Skeletal muscle satellite cell (primary cell): Measurements from ENCODE around the gene NCAM1.

ENCODE experiments used
- H3K27me3 ChIP-seq: 2 replicates; pipeline ENCODE4 v1.7.0; 2013; ENCODE audit warnings: low read length; ENCODE audit not compliant: control insufficient read depth, insufficient read depth
- H3K36me3 ChIP-seq: 2 replicates; pipeline ENCODE4 v1.7.0; 2013; ENCODE audit warnings: mild to moderate bottlenecking, control low read depth, low read length; ENCODE audit not compliant: insufficient read depth
- H3K4me1 ChIP-seq: 2 replicates; pipeline ENCODE4 v1.7.0; 2013; ENCODE audit warnings: low read length; ENCODE audit not compliant: control insufficient read depth, insufficient read depth
- H3K4me2 ChIP-seq: 2 replicates; pipeline ENCODE4 v1.7.0; 2013; ENCODE audit warnings: mild to moderate bottlenecking, low read length
- H3K4me3 ChIP-seq: 2 replicates; pipeline ENCODE4 v1.7.0; 2013; ENCODE audit warnings: low read length
- H3K9ac ChIP-seq: 2 replicates; pipeline ENCODE4 v1.7.0; 2013; ENCODE audit warnings: mild to moderate bottlenecking, low read depth, low read length, moderate library complexity
- H3K9me3 ChIP-seq: replicated peaks from 2 replicates; pipeline ENCODE4 v1.7.0; 2013; ENCODE audit warnings: mild to moderate bottlenecking, control low read depth, low read length

Gene NCAM1

DNA sequence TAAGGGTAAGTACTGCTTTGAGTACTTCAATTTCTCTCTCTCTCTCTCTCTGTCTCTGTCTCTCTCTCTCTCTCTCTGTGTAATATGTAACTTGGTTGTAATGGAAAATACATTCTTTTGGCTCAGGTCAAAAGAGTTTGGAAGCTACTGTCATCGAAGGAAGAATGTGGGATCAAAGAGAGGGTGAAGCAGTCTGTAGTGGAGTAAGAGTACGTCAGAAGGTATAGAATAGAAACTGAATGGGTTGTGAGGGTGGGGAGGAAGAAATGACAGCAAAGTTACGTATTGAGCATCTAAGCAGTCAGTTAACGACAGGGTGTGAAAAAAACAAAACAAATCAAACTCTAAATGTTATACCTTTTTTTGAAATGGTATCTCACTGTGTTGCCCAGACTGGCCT, 10.0 kb downstream of the NCAM1 start:
- Histone ChIP-seq H3K36me3 (no peaks in the 10 kb centered on the region), H3K4me1 (peaks cover 11% of the 10 kb centered on the region), H3K9me3 (no peaks in the 10 kb centered on the region), H3K9ac (no peak overlapping the region), H3K4me2 (no peak overlapping the region), H3K27me3 (no peaks in the 10 kb centered on the region), H3K4me3 (no peak overlapping the region)

- peaks cover 11% of the 10 kb centered on the region for H3K4me1 ChIP-seq
- no peak overlapping the region for H3K4me2 ChIP-seq
- H3K4me3 ChIP-seq: no peak overlapping the region
- no peak overlapping the region for H3K9ac ChIP-seq
- no peaks in the 10 kb centered on the region for H3K9me3 ChIP-seq
- no peaks in the 10 kb centered on the region for H3K27me3 ChIP-seq
- no peaks in the 10 kb centered on the region for H3K36me3 ChIP-seq
Observed at GRCh38 chr11:112971827-112972226, 10.6 kb downstream of the NCAM1 start.

GRCh38 chr11:112972399-112973145, 11.4 kb downstream of the NCAM1 start:
- Histone ChIP-seq H3K9ac (no peak overlapping the region), H3K9me3 (no peaks in the 10 kb centered on the region), H3K36me3 (no peaks in the 10 kb centered on the region), H3K4me3 (no peak overlapping the region), H3K27me3 (no peaks in the 10 kb centered on the region), H3K4me2 (no peak overlapping the region), H3K4me1 (peaks cover 11% of the 10 kb centered on the region)

GRCh38 chr11:112975051-112975450, 13.8 kb downstream of the NCAM1 start:
- Histone ChIP-seq H3K27me3 (no peaks in the 10 kb centered on the region), H3K4me2 (no peak overlapping the region), H3K4me1 (peaks cover 8% of the 10 kb centered on the region), H3K36me3 (no peaks in the 10 kb centered on the region), H3K4me3 (no peak overlapping the region), H3K9me3 (no peaks in the 10 kb centered on the region), H3K9ac (no peak overlapping the region)

- no peaks in the 10 kb centered on the region for H3K27me3 ChIP-seq
- H3K4me1 ChIP-seq: peaks cover 8% of the 10 kb centered on the region
- no peak overlapping the region for H3K4me2 ChIP-seq
- H3K9me3 ChIP-seq: no peaks in the 10 kb centered on the region
- H3K4me3 ChIP-seq: no peak overlapping the region
- no peak overlapping the region for H3K9ac ChIP-seq
- H3K36me3 ChIP-seq: no peaks in the 10 kb centered on the region
Observed at GRCh38 chr11:112975493-112975892, 14.3 kb downstream of the NCAM1 start.

DNA sequence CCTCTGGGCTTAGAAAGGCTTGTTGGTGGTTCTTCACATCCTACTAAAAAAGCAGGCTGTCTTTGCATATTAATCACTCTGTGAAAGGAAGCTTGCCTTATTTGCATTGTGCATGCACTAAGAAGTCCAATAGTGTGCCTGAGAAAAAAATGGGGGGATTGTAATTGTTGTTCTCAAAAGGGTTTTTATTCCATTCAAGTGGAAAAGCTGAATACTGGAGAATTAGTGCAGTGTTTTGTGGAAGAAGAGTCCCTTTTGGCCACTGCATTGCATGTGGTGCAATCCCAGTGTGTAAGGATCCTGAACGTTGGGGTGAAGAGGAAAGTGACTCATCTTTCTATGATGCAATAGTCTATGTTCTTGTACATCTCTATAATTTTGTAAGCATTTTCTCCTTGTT, 16.5 kb downstream of the NCAM1 start:
- Histone ChIP-seq H3K4me1 (peaks cover 8% of the 10 kb centered on the region), H3K9me3 (no peaks in the 10 kb centered on the region), H3K27me3 (no peaks in the 10 kb centered on the region), H3K4me2 (peak overlapping the region; percentile 47), H3K4me3 (no peak overlapping the region), H3K36me3 (no peaks in the 10 kb centered on the region), H3K9ac (no peak overlapping the region)

GRCh38 chr11:112983887-112984286, 22.7 kb downstream of the NCAM1 start:
- Histone ChIP-seq H3K27me3 (no peaks in the 10 kb centered on the region), H3K36me3 (no peaks in the 10 kb centered on the region), H3K4me2 (no peak overlapping the region), H3K9me3 (no peaks in the 10 kb centered on the region), H3K9ac (no peak overlapping the region), H3K4me1 (no peaks in the 10 kb centered on the region), H3K4me3 (no peak overlapping the region)

DNA sequence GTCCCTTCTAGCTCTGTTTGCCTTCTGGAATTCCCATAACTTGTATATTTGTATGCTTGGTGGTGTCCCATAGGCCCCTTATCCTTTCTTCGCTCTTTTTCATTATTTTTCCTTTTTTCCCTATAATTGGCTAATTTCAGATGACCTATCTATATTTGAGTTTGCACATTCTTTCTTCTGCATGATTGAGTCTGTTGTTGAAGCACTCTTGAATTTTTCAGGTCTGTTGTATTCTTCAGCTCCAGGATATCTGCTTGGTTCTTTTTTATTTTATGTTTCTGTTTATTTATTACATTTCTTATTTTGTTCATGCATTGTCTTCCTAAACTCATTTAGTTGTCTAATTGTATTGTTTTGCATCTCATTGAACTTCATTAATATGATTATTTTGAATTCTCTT, 28.0 kb downstream of the NCAM1 start:
- no peaks in the 10 kb centered on the region for H3K9me3 ChIP-seq
- H3K27me3 ChIP-seq: no peaks in the 10 kb centered on the region
- no peaks in the 10 kb centered on the region for H3K4me1 ChIP-seq

GRCh38 chr11:112993808-112994207, 32.6 kb downstream of the NCAM1 start:
- H3K36me3 ChIP-seq: no peaks in the 10 kb centered on the region
- no peaks in the 10 kb centered on the region for H3K4me1 ChIP-seq
- no peak overlapping the region for H3K4me2 ChIP-seq
- no peaks in the 10 kb centered on the region for H3K27me3 ChIP-seq
- H3K9me3 ChIP-seq: no peaks in the 10 kb centered on the region
- no peak overlapping the region for H3K9ac ChIP-seq
- H3K4me3 ChIP-seq: no peak overlapping the region

More for the DNA sequence above, 28.0 kb downstream of the NCAM1 start:
- H3K36me3 ChIP-seq: no peaks in the 10 kb centered on the region
- no peak overlapping the region for H3K4me2 ChIP-seq
- no peak overlapping the region for H3K9ac ChIP-seq
- no peak overlapping the region for H3K4me3 ChIP-seq

DNA sequence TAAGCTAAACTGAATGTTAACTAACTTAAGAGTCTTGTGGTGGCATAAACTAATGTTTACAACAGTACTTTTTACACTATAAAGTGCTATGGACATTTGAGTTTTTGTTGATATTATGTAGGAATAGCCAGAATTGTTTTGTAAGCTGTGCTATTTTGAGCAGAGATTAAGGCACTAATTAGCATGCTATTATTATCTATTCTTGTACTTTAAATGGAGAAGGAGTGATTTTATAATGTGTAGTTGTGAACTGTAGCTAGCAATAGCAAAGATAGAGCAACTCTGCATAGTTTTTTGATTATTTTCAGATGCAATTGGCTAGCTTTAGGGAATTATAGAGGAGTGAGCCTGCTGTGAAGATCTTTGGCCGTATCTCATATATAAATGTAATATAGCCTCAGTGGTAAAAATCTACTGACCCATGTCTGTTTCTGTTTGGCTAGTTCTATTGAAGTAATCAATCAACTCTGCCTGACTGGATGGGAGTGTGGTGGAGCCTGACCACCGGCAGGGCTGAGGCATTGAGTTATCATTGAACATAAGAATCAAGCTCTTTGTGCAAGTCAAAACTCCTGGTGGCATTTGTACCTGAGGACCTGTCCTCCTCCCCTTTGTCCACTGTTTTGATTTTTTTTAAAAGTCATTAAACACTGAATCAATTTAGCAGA, 34.3 kb downstream of the NCAM1 start:
- H3K4me1 ChIP-seq: no peaks in the 10 kb centered on the region
- no peak overlapping the region for H3K4me2 ChIP-seq
- H3K9me3 ChIP-seq: no peaks in the 10 kb centered on the region
- no peaks in the 10 kb centered on the region for H3K27me3 ChIP-seq
- H3K36me3 ChIP-seq: no peaks in the 10 kb centered on the region
- no peak overlapping the region for H3K9ac ChIP-seq
- no peak overlapping the region for H3K4me3 ChIP-seq

GRCh38 chr11:112996994-112997393, 35.8 kb downstream of the NCAM1 start:
- no peak overlapping the region for H3K9ac ChIP-seq
- H3K4me1 ChIP-seq: no peaks in the 10 kb centered on the region
- H3K4me3 ChIP-seq: no peak overlapping the region
- H3K36me3 ChIP-seq: no peaks in the 10 kb centered on the region
- no peaks in the 10 kb centered on the region for H3K9me3 ChIP-seq
- no peaks in the 10 kb centered on the region for H3K27me3 ChIP-seq
- H3K4me2 ChIP-seq: no peak overlapping the region
